Measurements from ENCODE around the gene PIK3C2B.
A peak's percentile ranks its signal among the peaks of the same experiment; 100 is the strongest.
"Not testable (repeated sequence)": the region's sequence is repeated elsewhere in the genome, so short reads cannot be mapped to it uniquely, and the experiment has no call there.

PIK3C2B gene

DNA sequence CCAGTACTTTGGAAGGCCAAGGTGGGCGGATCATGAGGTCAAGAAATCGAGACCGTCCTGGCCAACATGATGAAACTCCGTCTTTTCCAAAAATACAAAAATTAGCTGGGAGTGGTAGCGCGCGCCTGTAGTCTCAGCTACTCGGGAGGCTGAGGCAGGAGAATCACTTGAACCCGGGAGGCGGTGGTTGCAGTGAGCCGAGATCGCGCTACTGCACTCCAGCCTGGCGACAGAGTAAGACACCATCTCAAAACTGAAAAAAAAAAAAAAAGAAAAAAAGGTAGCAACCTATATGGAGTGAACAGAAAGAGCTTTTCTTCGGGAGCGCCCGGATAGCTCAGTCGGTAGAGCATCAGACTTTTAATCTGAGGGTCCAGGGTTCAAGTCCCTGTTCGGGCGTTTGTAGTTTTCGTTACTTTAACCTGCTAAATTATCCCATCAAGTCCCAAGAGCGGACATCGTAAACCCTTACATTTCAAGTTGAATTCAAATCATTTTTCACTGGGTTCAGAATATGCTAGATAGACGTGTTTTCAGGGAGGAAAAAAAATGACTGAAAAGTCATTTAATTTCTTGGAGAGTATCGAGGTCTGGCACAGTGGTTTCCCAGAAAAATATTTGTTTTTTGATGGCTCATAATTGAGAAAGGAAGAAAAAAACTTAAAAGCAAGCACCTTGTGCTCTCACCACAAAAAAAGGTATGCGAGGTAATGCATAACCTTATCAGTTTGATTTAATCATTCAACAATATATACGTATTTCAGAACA is 11.8 kb upstream of the PIK3C2B start:
- FAIRE-seq = no peak

DNA sequence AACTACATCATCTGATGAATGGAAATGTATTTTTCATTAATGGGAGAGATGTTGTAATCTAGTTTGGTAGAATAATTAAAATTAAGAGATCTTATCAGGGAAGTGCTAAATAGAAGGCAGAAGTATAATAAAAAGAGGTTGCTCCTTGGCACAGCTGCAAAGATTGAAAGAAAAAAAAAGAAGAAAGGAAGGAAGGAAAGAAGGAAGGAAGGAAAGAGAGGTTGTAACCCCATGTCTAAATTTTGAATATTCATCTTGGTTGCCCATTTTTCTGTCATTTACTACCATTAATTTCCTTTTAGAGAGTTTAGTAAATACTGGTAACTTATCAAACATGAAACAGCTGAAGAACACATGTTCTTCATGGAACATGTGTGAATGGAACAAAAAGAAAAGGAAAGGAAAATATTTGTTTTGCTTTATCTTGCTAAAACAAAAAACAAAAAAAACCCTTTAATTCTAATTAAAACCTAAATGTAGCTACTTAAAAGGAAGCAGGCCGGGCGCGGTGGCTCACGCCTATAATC is 11.1 kb upstream of the PIK3C2B start:
- no peak for FAIRE-seq

DNA sequence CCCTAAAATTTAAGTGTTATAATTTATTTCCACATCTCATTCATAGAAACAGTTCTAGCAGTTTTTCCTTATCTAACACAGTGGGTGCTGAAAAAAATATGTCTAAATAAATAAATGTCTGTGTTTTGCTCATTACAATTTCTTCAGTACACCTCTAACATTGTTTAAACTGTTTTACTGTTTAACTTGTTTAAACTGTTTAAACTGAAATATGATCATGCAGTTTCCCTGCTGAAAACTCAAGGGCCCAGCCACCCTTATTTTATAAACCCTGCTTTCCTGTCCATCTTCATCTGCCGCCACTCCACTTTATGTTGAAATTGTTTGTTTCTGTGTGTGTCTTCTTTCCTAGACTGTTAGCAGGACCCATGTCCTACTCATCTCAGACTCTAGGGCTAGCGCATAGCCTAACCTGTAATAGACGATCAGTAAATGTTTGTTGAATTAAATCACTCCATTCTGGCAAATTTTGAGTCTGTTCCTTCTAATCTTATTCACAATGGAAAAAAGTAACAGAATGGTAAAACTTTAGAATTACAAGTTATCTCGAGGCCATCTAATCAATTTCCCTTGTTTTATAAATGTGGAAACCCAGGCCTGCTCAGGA is 9.4 kb upstream of the PIK3C2B start:
- FAIRE-seq = no peak

DNA sequence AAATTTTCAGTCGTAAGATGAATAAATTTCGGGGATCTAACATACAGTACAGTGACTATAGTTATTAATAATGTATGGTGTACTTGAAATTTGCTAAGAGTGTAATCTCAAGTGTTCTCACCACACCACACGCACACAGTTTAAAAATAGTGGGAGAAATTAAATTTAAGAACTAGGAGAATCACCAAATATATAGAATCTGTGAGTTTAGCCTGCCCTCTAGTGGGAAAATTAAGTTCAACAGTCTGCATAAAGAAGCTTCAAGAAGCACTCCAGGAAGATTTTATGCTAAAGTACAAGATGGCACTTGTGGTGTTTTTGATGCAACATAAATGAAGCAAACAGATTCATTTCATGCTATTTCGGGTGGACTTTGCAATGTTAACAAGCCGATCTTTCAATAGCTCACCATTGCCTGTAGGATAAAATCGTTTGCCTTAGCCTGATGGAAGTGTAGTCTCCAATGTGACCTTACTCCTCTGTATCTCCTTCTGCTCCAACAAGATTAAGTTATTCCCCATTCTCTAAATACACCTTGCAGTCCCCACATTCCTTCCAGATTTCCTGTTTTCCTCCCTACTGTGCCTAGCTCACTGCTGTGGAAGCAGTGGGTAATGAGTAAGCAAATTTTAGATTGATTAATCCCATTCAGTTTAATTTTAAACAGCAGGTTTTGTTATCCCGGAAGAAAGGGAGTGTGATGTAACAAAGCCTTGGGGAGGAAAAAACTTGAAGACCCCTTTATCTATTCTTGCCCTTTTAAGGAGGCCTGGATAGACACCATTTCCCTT is 8.7 kb upstream of the PIK3C2B start:
- peak; percentile 85 for FAIRE-seq

DNA sequence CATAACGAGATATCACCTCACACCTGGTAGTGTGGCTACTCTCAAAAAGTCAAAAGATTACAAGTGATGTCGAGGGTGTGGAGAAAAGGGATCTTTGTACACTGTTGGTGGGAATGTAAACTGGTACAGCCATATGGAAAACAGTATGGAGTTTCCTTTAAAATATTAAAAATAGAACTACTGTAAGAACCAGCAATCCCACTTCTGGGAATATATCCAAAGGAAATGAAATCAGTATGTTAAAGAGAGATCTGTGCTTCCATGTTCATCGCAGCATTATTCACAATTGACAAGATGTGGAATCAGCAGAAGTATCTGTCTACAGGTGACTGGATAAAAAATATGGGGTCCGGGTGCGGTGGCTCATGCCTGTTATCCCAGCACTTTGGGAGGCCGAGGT is 7.6 kb upstream of the PIK3C2B start:
- no peak for FAIRE-seq

GRCh38 chr1:204499511-204500468 is 5.2 kb upstream of the PIK3C2B start:
- no peak for FAIRE-seq

- no peak for FAIRE-seq
Measured at GRCh38 chr1:204498981-204499380, 4.4 kb upstream of the PIK3C2B start.

GRCh38 chr1:204495777-204496176 is 1.2 kb upstream of the PIK3C2B start:
- no peak for FAIRE-seq

DNA sequence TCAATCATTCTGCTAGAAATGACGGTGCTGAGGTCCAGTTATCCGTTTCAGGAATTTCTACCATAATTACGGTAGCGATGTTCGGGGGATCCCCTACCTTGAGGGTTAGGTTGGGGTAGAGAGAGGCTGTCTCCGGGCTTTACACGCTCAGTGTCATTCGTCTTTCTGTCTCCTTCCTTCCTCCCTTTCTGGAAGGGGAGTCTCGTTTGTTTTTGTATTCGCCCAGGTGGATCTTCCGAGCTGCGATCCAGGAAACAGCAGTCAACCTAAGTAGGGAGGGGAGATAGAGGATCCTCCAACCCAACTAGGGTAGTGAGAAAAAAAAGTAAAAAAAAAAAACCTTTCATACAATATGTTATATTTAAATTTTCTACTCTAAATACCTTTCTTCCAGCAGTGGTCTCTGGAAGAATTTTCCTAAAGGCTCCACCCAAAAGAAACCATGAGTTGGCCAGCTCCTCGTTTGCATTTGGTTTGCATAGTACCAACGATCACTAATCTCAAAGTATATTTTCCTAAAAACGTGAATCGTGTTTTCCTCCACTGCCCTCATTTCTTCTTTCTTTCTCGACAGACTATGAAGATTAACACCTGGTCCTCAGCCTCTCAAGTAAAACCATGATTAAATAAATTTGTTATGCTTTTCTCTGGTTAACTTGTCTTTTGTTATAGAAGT is 611 bp upstream of the PIK3C2B start:
- no peak for FAIRE-seq

DNA sequence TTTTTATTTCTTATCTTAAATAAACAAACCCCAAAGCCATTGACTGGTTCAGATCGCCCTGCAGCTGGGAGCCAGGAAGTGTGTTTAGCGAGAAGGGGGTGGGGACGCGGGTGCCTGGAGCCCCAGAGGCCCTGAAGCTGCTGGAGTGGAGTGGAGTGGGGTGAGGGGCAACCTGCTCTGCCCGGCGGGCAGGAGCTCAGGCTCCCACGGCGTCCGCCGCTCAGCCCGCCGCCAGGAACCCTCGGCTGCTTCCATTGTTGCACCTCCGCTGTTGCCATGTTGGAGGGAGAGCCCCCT is 673 bp downstream of the PIK3C2B start:
- FAIRE-seq = no peak

DNA sequence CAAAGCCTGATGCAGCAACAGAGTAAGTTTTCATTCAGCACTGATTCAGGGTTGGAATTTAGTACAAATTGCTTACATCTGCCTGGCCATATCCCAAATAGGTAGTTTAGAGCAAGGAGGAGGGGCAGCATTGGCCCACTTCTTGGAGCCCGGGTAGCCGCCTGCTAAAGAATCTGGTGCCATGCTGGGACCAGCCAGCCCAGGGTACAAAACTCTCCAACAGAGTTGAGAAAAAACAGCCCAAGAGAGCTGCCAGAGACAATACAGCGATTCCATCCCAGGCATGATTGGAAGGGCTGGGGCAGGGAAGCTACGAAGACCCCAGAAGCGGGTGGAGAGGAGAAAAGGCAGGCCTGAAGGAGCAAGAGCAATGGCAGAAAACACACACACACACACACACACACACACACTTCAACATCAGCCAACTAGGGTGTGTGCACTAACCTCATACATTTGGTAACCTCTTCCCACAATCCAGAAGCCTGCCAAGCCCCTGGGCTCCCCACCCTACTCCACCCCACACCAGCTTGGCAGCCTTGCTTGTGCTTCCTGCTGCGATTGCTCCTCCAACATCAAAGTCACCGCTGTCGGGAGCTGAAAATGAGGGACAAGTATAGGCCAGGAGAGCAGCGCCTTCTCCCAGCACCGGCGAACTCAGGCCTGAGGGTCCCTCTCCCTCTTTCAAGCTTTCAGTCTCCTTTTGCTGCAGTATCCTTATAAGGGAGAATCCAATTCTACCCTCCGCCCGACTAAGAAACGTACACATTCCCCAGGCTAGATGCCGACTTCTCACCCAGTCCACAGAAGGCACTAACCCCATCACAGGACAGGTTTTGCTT is 1.2 kb downstream of the PIK3C2B start:
- no peak for FAIRE-seq

GRCh38 chr1:204491655-204492054 is 3.0 kb downstream of the PIK3C2B start:
- no peak for FAIRE-seq

- no peak for FAIRE-seq
Measured at GRCh38 chr1:204487256-204487615, 7.4 kb downstream of the PIK3C2B start.

DNA sequence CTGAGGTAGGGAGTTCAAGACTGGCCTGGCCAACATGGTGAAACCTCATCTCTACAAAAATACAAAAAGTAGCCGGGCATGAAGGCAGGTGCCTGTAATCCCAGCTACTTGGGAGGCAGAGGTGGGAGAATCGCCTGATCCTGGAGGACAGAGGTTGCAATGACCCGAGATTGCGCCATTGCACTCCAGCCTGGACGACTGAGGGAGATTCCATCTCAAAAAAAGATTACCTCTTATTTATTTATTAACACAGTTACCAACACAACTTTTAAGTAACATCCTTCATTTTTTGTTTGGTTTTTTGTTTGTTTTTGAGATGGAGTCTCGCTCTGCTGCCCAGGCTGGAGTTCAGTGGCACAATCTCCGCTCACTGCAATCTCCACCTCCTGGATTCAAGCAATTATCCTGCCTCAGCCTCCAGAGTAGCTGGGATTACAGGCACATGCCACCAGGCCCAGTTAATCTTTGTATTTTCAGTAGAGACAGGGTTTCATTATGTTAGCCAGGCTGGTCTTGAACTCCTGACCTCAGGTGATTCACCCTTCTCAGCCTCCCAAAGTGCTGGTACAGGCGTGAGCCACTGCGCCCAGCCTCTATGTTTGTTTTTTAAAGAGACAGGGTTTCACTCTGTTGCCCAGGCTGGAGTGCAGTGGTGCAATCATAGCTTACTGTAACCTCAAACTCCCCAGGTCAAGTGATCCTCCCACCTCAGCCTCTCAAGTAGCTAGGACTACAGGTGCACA is 7.9 kb downstream of the PIK3C2B start:
- FAIRE-seq = not testable (repeated sequence)

GRCh38 chr1:204483791-204484190 is 10.8 kb downstream of the PIK3C2B start:
- no peak for FAIRE-seq

DNA sequence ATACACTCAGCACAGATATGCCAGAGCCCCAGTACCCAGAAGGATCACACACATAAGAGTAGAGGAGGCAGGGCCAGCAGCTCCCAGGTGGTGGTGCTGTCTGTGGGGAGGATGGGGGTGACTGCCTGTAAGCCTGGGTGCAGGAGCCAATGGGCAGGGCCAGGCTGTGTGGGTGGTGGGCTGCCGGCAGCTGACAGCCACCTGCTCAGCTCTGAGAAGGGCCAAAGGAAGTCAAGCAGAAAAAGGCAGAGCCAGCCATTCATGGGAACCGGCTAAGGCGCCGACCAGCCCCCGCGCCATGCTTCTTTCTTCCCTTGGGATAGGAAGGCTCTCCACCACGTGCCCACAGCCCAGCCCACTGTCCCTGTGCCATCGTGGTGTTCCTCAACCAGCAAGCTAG is 14.1 kb downstream of the PIK3C2B start:
- FAIRE-seq = no peak

GRCh38 chr1:204479387-204480136 is 15.0 kb downstream of the PIK3C2B start:
- FAIRE-seq = no peak

DNA sequence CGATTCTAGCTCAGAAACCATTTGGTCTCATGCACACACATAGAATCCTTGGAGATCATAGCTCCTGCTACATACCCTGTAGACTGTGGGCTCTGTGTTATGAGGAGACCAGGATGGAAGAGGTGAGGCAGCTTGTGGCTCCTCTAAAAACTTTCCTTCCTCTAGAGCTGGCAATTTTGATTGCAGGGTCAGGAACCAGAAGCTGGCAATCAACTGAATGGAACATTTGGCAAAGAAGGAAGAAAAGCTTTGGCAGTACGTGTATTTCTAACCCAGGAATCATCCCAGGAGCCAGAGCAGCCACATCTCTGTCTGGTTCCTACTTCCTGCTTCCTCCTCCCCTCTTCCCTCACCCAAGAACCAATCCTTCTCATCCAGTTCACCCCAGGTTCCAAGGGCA is 15.7 kb downstream of the PIK3C2B start:
- FAIRE-seq = no peak

DNA sequence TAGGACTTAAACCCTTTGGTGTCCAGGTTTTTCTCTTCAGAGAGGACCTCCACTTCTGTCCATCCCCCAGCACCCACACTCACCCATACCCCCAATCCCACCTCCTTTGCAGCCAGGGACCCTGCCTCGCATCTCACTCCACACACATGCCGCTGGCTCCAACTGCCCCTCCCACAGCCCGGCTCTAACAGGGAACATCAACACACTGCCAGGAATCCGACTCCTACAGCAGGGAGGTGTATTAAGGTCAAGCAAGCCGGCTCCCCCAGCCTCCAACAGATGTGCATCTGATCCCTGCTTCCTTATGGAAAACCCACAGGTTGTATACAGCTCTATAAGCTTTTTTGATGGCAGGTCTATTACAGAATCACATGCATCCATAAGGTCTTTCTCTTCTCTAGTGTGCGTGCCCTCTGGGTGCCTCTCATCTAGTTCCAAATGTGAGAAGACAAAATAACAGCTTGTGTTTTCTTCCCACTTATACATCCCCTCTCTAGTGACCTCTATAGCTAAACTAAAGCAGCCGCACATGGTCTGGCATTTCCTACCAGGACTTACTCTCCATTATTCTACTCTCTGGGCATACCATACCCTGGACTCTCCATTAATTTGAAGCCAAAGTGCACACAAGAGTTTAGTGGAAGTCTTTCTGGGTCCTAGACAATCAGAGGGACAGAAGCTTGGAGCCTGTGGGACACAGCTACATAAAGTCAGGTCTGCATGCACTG is 16.3 kb downstream of the PIK3C2B start:
- FAIRE-seq = no peak
